CD4-positive, alpha-beta T cell treated with Interleukin-1 beta for 1 hour (primary cell): ENCODE measurements around the gene C3orf33.

Experiments
- DNase-seq, 2 donors: peaks; one replicate each; pipeline ENCODE4 v3.0.0-alpha.2; 2020 to 2022

C3orf33 gene

GRCh38 chr3:155739154-155739553 is 66.9 kb downstream of the C3orf33 start:
- no peak for DNase-seq

- DNase-seq, result no peak
Observed at GRCh38 chr3:155738580-155739076, 67.5 kb downstream of the C3orf33 start.

GRCh38 chr3:155737844-155738460 is 68.1 kb downstream of the C3orf33 start:
- no peak for DNase-seq

- DNase-seq, result no peak
Observed at GRCh38 chr3:155736381-155736780, 69.7 kb downstream of the C3orf33 start.

GRCh38 chr3:155730843-155731242 is 75.2 kb downstream of the C3orf33 start:
- no peak for DNase-seq

- DNase-seq, result no peak
Observed at GRCh38 chr3:155727836-155728235, 78.2 kb downstream of the C3orf33 start.

- DNase-seq, result no peak
Observed at GRCh38 chr3:155714295-155714718, 91.8 kb downstream of the C3orf33 start.
